Measurements from ENCODE around the gene PHKA2.
"Not testable (repeated sequence)": the region's sequence is repeated elsewhere in the genome, so short reads cannot be mapped to it uniquely, and the experiment has no call there.

The PHKA2 gene

GRCh38 chrX:18983666-18984380, at the start of gene PHKA2:
TSS of gene PHKA2 (minus strand) at chrX:18984114. CDS start at chrX:18983932, 182 bp downstream.
- no peak for DNase-seq (ENCODE audit: low read depth)

DNA sequence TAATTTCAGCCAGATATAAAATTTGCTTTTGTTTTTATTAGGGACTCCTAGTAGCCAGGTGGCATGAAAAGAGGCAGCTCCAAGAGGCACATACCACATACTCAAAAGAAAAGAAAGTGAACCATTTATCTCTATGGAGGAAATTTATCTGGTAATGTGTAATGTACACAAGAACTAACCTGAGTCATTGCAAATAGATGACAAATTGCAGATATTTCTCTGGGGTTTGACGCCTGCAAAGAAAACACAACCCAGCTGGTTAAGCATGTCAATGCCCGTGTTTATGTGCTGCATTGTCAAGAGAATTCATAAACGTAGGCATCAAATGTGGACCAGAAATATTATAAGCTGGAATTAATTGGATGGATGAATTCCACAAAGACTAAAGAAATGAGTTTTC, 46.9 kb upstream of the PHKA2 start:
- DNase-seq (ENCODE audit: low read depth) = no peak

GRCh38 chrX:19028560-19028959, 44.6 kb upstream of the PHKA2 start:
- DNase-seq (ENCODE audit: low read depth) = no peak

DNA sequence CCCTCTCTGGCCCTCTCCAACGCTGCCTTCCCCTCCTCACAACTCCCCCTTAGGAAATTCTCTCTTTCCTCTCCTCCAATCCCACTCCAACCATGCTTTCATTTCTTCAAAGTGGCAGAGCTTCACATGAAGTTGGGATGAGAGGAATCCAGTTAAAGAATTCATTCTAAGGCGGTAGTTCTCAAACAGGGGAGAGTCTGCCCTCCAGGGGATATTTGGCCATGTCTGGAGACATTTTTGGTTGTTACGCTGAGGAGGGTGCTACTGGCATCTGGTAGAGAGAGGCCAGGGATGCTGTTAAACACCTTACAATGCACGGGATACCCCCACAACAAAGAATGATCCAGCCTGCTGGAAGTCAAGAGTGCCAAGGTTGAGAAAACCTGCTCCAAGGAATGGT, 40.5 kb upstream of the PHKA2 start:
- DNase-seq (ENCODE audit: low read depth) = no peak

DNA sequence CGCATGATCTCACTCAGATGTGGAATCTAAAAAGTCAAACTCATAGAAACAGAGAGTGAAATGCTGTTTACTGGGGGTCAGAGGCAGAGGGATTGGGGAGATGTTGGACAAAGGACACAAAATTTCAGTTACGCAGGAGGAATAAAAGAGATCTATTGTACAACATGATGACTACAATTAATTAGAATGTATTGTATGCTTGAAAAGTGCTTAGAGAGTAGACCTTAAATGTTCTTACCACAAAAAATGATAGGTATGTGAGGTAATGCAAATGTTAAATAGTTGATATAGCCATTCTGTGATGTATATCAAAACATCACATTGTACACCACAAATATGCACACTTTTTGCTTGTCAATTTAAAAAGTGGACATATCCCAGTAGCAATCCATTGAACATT, 36.1 kb upstream of the PHKA2 start:
- DNase-seq (ENCODE audit: low read depth) = no peak

DNA sequence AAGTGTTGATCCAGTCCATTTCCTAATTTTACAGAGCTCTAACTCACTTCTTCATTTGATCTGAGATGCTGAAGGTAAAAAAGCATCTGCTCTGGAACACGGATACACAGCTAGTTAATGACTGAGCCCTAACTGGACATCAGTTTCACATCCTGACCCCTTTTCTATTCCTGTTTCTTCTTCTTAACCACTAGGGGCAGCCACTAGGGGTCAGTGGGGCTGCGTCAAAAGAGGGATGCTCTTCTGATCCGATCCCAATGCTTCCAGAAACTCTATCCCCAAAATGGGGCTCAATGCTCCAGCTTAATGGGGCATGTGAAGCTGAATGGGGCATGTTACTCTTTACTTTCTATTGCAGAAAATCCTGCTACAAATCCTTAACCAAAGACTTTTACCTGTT, 33.4 kb upstream of the PHKA2 start:
- DNase-seq (ENCODE audit: low read depth) = no peak

- DNase-seq (ENCODE audit: low read depth) = not testable (repeated sequence)
Observed at GRCh38 chrX:19016614-19017013, 32.7 kb upstream of the PHKA2 start.

- no peak for DNase-seq (ENCODE audit: low read depth)
Observed at GRCh38 chrX:19007868-19008267, 24.0 kb upstream of the PHKA2 start.

GRCh38 chrX:19007011-19007410, 23.1 kb upstream of the PHKA2 start:
- no peak for DNase-seq (ENCODE audit: low read depth)

DNA sequence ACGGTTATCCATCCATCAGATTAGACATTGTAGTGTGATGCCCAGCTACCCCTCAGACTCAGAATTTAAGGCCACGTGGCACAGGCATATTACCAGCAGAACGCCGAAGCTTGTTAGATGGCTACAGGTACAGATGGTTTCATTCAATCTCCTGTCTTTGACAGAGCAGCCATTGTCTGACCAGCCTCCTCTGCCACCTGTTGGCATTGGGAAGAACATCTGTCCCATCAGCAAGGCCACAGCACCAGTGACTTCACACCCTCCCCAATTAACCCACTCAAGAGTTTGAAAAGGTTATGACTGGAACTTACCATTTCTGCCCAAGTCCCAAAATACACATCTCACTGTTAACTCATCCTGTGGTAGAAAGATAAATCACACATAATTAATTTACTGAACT, 22.0 kb upstream of the PHKA2 start:
- no peak for DNase-seq (ENCODE audit: low read depth)

DNA sequence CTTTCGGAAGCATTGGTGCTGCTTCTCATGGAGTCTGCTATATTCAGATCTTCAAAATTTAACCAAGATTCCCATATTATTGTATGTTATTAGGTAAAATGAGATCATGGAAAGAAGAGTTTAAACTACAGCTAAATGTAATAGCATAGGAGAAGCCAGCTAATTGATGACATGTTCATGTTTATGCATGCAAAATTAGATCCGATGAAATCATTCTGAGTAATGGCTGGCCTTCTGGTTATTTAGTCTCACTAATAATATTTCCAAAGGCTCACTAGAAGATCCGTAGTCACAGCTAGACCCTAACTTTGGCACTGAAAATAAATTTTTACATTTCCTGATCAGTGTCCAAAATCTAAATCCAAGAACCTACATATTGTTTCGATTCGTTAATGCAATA, 19.8 kb upstream of the PHKA2 start:
- DNase-seq (ENCODE audit: low read depth) = no peak

GRCh38 chrX:18998653-18999052, 14.7 kb upstream of the PHKA2 start:
- no peak for DNase-seq (ENCODE audit: low read depth)

- DNase-seq (ENCODE audit: low read depth) = no peak
Observed at GRCh38 chrX:18997916-18998315, 14.0 kb upstream of the PHKA2 start.

DNA sequence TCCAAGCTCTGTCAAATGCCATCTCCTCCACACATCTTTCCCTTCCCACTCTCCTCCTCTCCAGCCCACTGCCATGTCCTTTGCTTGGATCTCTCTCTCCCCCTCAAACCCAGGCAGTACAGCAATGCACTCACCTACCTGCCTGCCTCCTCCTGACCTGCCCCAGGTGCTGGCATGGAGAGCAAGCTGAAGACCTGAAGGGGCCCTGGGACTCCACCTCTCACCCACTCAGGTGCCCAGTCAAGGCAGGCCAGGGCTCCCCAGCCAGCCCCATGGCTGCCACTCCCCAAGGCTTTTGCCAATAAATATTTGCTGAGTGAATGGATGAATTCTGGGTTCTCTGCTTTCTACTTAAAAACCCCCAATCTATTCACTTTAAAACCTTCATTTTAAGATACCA, 12.6 kb upstream of the PHKA2 start:
- DNase-seq (ENCODE audit: low read depth) = no peak

DNA sequence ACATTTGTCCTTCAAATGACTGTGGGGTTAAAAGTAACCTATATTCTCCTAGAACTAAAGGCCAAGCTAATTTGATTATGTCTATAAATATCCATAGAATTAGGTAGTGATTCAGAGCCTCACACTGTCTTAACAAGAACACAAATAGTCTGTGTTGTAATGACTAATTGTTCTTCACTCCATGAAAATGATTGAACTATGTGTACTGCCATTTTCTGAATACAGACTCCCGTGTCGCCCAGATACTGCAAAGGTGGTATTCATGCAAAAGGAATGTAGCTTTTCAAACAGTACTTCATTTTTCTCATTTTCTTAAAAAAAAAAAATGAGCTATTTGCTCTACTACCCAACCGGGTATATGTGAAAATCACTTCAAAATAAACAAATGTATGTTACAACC, 11.3 kb upstream of the PHKA2 start:
- no peak for DNase-seq (ENCODE audit: low read depth)

GRCh38 chrX:18994713-18995112, 10.8 kb upstream of the PHKA2 start:
- DNase-seq (ENCODE audit: low read depth) = no peak

- DNase-seq (ENCODE audit: low read depth) = no peak
Observed at GRCh38 chrX:18992829-18993228, 8.9 kb upstream of the PHKA2 start.

GRCh38 chrX:18985186-18985435, 1.2 kb upstream of the PHKA2 start:
- DNase-seq (ENCODE audit: low read depth) = no peak

GRCh38 chrX:18984381-18985185, 669 bp upstream of the PHKA2 start:
- DNase-seq (ENCODE audit: low read depth) = peak; percentile 77

DNA sequence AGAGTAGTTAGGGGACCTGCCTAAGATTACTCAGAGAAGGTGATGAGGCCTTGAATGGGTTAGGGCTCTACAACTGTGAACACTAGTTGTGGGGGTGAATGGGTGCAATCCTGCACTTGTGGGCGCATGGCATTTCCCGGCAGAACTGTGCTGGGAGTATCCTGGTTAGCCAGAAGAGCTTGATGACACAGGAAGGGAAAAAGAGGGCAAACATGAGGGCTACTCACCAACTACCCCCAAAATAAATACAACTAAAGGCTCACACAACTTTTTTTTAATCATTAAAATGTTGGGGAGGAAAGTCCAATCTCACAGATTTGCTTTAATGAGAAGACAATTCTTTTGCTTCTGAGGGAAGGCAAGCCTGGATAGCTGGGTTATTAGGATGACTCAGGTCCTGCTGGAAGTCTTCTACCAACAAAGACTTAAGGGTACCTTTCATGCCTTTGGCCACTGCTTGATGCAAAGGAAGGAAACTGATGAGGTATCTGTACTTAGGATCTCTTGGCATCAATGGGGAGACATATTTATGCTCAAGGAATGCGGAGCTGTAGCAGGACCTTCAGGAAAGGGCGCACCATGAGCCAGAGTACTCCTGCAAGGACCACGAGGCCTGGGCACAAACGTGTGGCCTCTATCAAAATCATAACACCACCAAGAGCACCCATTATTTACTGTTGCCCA, 2.6 kb downstream of the PHKA2 start:
- no peak for DNase-seq (ENCODE audit: low read depth)

GRCh38 chrX:18980262-18980661, 3.7 kb downstream of the PHKA2 start:
- not testable (repeated sequence) for DNase-seq (ENCODE audit: low read depth)

DNA sequence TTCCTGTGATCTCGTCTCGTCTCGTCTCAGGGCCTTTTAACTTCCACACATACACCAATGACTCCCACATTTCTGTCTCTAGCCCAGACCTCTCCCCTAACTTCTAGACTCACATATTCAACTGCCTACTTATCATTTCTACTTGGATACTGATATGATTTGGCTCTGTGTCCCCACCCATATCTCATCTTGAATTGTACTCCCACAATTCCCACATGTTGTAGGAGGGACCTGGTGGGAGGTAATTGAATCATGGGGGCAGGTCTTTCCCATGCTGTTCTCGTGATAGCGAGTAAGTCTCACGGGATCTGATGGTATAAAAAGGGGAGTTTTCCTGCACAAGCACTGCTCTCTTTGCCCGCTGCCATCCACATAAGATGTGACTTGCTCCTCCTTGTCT, 8.9 kb downstream of the PHKA2 start:
- no peak for DNase-seq (ENCODE audit: low read depth)

DNA sequence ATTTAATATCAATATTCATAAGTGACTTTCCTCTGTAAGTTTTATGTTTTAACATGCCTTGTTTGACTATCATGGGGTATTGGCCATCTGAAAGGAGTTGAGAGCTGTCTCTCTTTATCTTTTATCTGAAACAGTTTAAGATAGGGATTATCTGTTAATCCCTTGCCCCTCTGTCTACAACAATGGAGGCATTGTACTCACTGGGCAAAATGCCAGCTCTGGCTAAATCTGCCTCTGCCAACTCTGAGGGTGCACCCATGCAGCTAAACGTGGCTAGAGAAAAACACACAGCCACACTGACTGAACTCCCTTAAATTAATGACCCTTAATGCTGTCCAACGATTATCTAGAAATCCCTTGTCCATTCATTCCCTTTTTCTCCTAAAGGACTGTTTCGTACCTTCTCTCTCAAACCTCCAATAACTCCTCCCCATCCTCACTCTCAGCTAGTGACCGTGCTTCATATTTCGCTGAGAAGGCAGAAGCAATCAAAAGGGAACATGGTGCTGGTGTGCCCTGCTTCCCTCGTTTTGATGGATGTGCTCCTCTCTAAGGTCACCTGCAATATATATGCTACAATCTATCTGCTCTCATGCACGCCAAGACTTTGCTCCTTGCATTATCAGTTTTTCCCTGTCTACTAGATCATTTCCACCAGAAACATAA, 10.3 kb downstream of the PHKA2 start:
- DNase-seq (ENCODE audit: low read depth) = no peak

Measured in activated gamma-delta T cell treated with anti-CD3 and anti-CD28 coated beads, Interleukin-2, amount 50 U/mL, for 16 hours (primary cell).